H1 (cell line): ENCODE measurements around the gene GSK3B. TPM values are rescaled to one million over a fixed set of nuclear protein-coding genes. Genes with fewer than 3 reads are reported as not detected.

Source experiments
- CTCF ChIA-PET: fragments of 300-600 bp; sonication (Branson Sonifier 250); formaldehyde crosslinking; loops from one replicate; lab custom pipeline; 2021; ENCODE audit not compliant: partially characterized antibody; lab: Charles Lee
- POLR2A ChIA-PET: fragments of 300-600 bp; sonication (Branson Sonifier 250); formaldehyde crosslinking; loops from one replicate; lab custom pipeline; 2021; ENCODE audit warnings: inconsistent platforms; ENCODE audit not compliant: partially characterized antibody; lab: Charles Lee
- DNase-seq, 2 experiments: peaks; one replicate each; pipeline versions ENCODE4 v3.0.0 to v3.0.0-alpha.2; 2010 to 2022; ENCODE audit warnings: low spot score in 2 of 2, low read depth in 1 of 2, mixed read lengths in 1 of 2
- FAIRE-seq: peaks from 2 replicates; lab custom pipeline; 2011; peaks lifted over from hg19 to GRCh38; lab: Jason Lieb, UNC
- H2AFZ ChIP-seq: 2 replicates; pipeline ENCODE4 v1.8.1; 2012; ENCODE audit warnings: low read length, inconsistent platforms
- H2AK5ac ChIP-seq: 2 replicates; pipeline ENCODE4 v1.6.1; 2013; ENCODE audit warnings: low read depth, low read length
- H2BK120ac ChIP-seq: replicated peaks from 2 replicates; pipeline ENCODE3; 2013; ENCODE audit warnings: low read depth, low read length, inconsistent platforms
- H2BK12ac ChIP-seq: 2 replicates; pipeline ENCODE4 v1.6.1; 2013; ENCODE audit warnings: low read depth, low read length
- H2BK15ac ChIP-seq: 2 replicates; pipeline ENCODE4 v1.6.1; 2013; ENCODE audit warnings: low read length
- H2BK20ac ChIP-seq: 2 replicates; pipeline ENCODE4 v1.6.1; 2013; ENCODE audit warnings: low read length
- H2BK5ac ChIP-seq: 2 replicates; pipeline ENCODE4 v1.6.1; 2013; ENCODE audit warnings: low read depth, low read length
- H3K14ac ChIP-seq: 2 replicates; pipeline ENCODE4 v1.6.1; 2013; ENCODE audit warnings: inconsistent platforms; ENCODE audit not compliant: insufficient read length
- H3K18ac ChIP-seq: 2 replicates; pipeline ENCODE4 v1.6.1; 2013; ENCODE audit warnings: low read length; ENCODE audit errors: extremely low read depth
- H3K23ac ChIP-seq: 2 replicates; pipeline ENCODE4 v1.6.1; 2013; ENCODE audit warnings: inconsistent platforms; ENCODE audit not compliant: insufficient read length
- H3K23me2 ChIP-seq: 2 replicates; pipeline ENCODE4 v1.6.1; 2013; ENCODE audit warnings: low read depth, low read length
- H3K27ac ChIP-seq: 2 replicates; pipeline ENCODE4 v1.6.1; 2011; ENCODE audit warnings: low read depth, low read length, inconsistent platforms
- H3K27me3 ChIP-seq, 4 experiments: replicated peaks in 1 of 4; 1 replicate in 1 of 4; 2 replicates in 3 of 4; pipeline versions ENCODE4 v1.6.1 to v1.8.1; 2011 to 2013; ENCODE audit warnings: low read length in 3 of 4, mild to moderate bottlenecking in 3 of 4, inconsistent platforms in 2 of 4, mixed read lengths in 2 of 4, moderate library complexity in 1 of 4; ENCODE audit not compliant: control insufficient read depth in 3 of 4, insufficient read depth in 3 of 4; ENCODE audit errors: extremely low read depth in 1 of 4
- H3K36me3 ChIP-seq, 4 experiments: 2 replicates each; pipeline versions ENCODE4 v1.6.1 to v1.8.1; 2011 to 2013; ENCODE audit warnings: mild to moderate bottlenecking in 4 of 4, low read length in 3 of 4, moderate library complexity in 2 of 4, control low read depth in 1 of 4, inconsistent platforms in 1 of 4; ENCODE audit not compliant: insufficient read depth in 4 of 4, control insufficient read depth in 2 of 4
- H3K4ac ChIP-seq: replicated peaks from 2 replicates; pipeline ENCODE3; 2013; ENCODE audit warnings: low read length, low read depth, mixed read lengths, inconsistent platforms; ENCODE audit not compliant: insufficient read length
- H3K4me1 ChIP-seq, 4 experiments: replicated peaks in 1 of 4; 1 replicate in 1 of 4; 2 replicates in 3 of 4; pipeline versions ENCODE4 v1.6.1 to v1.8.1; 2011 to 2013; ENCODE audit warnings: low read length in 3 of 4, inconsistent platforms in 2 of 4, mixed read lengths in 1 of 4; ENCODE audit not compliant: insufficient read depth in 4 of 4, control insufficient read depth in 3 of 4
- H3K4me2 ChIP-seq, 2 experiments: 2 replicates each; pipeline versions ENCODE4 v1.6.1 to v1.8.1; 2011 to 2013; ENCODE audit warnings: low read depth in 2 of 2, low read length in 2 of 2, control low read depth in 1 of 2, inconsistent platforms in 1 of 2, mild to moderate bottlenecking in 1 of 2; ENCODE audit not compliant: insufficient read depth in 1 of 2
- H3K4me3 ChIP-seq, 4 experiments: fragments of 200-600, 300-600 bp in 1 of 4; sonication (generic), shearing (Covaris generic), sonication (Bioruptor Twin) in 1 of 4; 2 replicates each; pipeline versions ENCODE4 v1.5.1 to v1.8.1; 2011 to 2016; ENCODE audit warnings: low read length in 4 of 4, low read depth in 3 of 4, control low read depth in 2 of 4, inconsistent platforms in 2 of 4, mild to moderate bottlenecking in 2 of 4, mixed read lengths in 1 of 4, moderate library complexity in 1 of 4; ENCODE audit not compliant: insufficient read depth in 2 of 4; ENCODE audit errors: extremely low read depth in 1 of 4
- H3K56ac ChIP-seq: replicated peaks from 2 replicates; pipeline ENCODE3; 2013; ENCODE audit warnings: low read depth, mild to moderate bottlenecking, mixed read lengths, low read length, inconsistent platforms; ENCODE audit not compliant: insufficient read length
- H3K79me1 ChIP-seq: 2 replicates; pipeline ENCODE4 v1.6.1; 2013; ENCODE audit warnings: low read depth, low read length, control low read depth
- H3K79me2 ChIP-seq, 2 experiments: 2 replicates each; pipeline versions ENCODE4 v1.6.1 to v1.8.1; 2012 to 2013; ENCODE audit warnings: low read length in 2 of 2, mild to moderate bottlenecking in 2 of 2, inconsistent platforms in 1 of 2; ENCODE audit not compliant: insufficient read depth in 2 of 2, control insufficient read depth in 1 of 2
- H3K9ac ChIP-seq, 4 experiments: replicated peaks in 1 of 4; 1 replicate in 1 of 4; 2 replicates in 3 of 4; pipeline versions ENCODE4 v1.6.1 to v1.8.1; 2011 to 2013; ENCODE audit warnings: low read depth in 3 of 4, low read length in 3 of 4, control low read depth in 2 of 4, mild to moderate bottlenecking in 2 of 4, moderate library complexity in 2 of 4, inconsistent platforms in 1 of 4; ENCODE audit errors: extremely low read depth in 1 of 4
- H3K9me3 ChIP-seq, 2 experiments: 2 replicates each; pipeline versions ENCODE4 v1.6.1 to v1.8.1; 2012 to 2013; ENCODE audit warnings: mild to moderate bottlenecking in 2 of 2, moderate library complexity in 2 of 2, control low read depth in 1 of 2, inconsistent platforms in 1 of 2, low read depth in 1 of 2, low read length in 1 of 2, mixed read lengths in 1 of 2; ENCODE audit not compliant: insufficient read depth in 2 of 2
- H4K20me1 ChIP-seq, 2 experiments: replicated peaks in 1 of 2; 2 replicates each; pipeline versions ENCODE3 to v1.8.1; 2011 to 2013; ENCODE audit warnings: inconsistent platforms in 2 of 2, low read length in 2 of 2, mild to moderate bottlenecking in 1 of 2; ENCODE audit not compliant: insufficient read depth in 2 of 2, control insufficient read depth in 1 of 2
- H4K5ac ChIP-seq: 2 replicates; pipeline ENCODE4 v1.6.1; 2013; ENCODE audit warnings: low read length, low read depth, mixed read lengths, inconsistent platforms; ENCODE audit not compliant: insufficient read length
- H4K8ac ChIP-seq: 2 replicates; pipeline ENCODE4 v1.8.0; 2013; ENCODE audit warnings: mild to moderate bottlenecking, moderate library complexity, low read length, inconsistent platforms; ENCODE audit not compliant: insufficient read depth; ENCODE audit errors: extremely low read depth
- H4K91ac ChIP-seq: replicated peaks from 2 replicates; pipeline ENCODE3; 2013; ENCODE audit warnings: low read length, mixed read lengths, inconsistent platforms; ENCODE audit not compliant: insufficient read length
- CBX5 ChIP-seq: fragments of 300-800, 300-1000 bp; sonication (generic); IDR thresholded peaks from 2 replicates; pipeline ENCODE4 v1.7.1; 2016; ENCODE audit warnings: antibody characterized with exemption, low read length, low read depth
- CREB1 ChIP-seq: IDR thresholded peaks from 2 replicates; pipeline ENCODE4 v1.6.1; 2012; ENCODE audit warnings: inconsistent platforms
- KDM5A ChIP-seq: fragments of 200-600 bp; IDR thresholded peaks from 2 replicates; pipeline ENCODE4 v1.7.1; 2012; ENCODE audit warnings: mild to moderate bottlenecking, low read length, inconsistent platforms, mixed read lengths
- SUZ12 ChIP-seq: fragments of 200-600 bp; sonication (generic); IDR thresholded peaks from 2 replicates; pipeline ENCODE4 v1.6.1; 2012; ENCODE audit warnings: mild to moderate bottlenecking, inconsistent platforms, low read length, moderate library complexity, mixed read lengths
- TAF1 ChIP-seq: IDR thresholded peaks from 2 replicates; pipeline ENCODE4 v1.6.1; 2011; ENCODE audit warnings: mild to moderate bottlenecking, low read depth, low read length
- WGBS, 2 experiments: shearing (Covaris generic) in 1 of 2; methylation state at CpG; one replicate each; pipeline versions ENCODE4 v1.1.6 to v1.1.7; 2013 to 2015; ENCODE audit warnings: low lambda C conversion rate in 2 of 2, mixed read lengths in 2 of 2, inconsistent platforms in 1 of 2, low coverage in 1 of 2, missing lambda C conversion rate in 1 of 2; ENCODE audit not compliant: insufficient replicate concordance in 2 of 2, insufficient coverage in 1 of 2, insufficient read length in 1 of 2; ENCODE audit errors: extremely low coverage in 1 of 2, missing lambda C conversion rate in 1 of 2; 5-methylcytosine and 5-hydroxymethylcytosine counted together
- polyA plus RNA-seq, 7 experiments: library from polyadenylated mRNA; depleted of rRNA in 3 of 7; stranded (reverse) in 5 of 7; unstranded in 2 of 7; fragments of >200 nt in 5 of 7; fragments of 200-250 nt in 2 of 7; gene quantifications; 1 replicate in 5 of 7; 2 replicates in 1 of 7; 4 replicates in 1 of 7; pipeline versions ENCODE4 v1.2.1 to v1.2.3, GENCODE V29; 2011 to 2013; ENCODE audit warnings: missing spikeins in 2 of 7, mixed read lengths in 2 of 7
- total RNA-seq: library from RNA; stranded (reverse); fragmentation: NEBNext Ultra II Directional; extraction: Animal tissue kit (Norgen Biotek cat#: 25700); gene quantifications from 2 replicates; pipeline ENCODE4 v1.2.1, GENCODE V29; 2021
- TF ChIP-seq, protein P1 (sequence below): IDR thresholded peaks from 2 replicates; pipeline ENCODE4 v1.6.1; 2011; ENCODE audit warnings: low read length, improper control_type of control experiment
- TF ChIP-seq, protein P2 (sequence below): IDR thresholded peaks from 2 replicates; pipeline ENCODE4 v1.6.1; 2012; ENCODE audit warnings: inconsistent platforms

Gene GSK3B
- total and polyA plus RNA-seq, 2 of the 8 experiments (the other 6 are each of a cell fraction or from before 2014, with no cell fraction given) = 24.2 to 50.7 TPM

DNA sequence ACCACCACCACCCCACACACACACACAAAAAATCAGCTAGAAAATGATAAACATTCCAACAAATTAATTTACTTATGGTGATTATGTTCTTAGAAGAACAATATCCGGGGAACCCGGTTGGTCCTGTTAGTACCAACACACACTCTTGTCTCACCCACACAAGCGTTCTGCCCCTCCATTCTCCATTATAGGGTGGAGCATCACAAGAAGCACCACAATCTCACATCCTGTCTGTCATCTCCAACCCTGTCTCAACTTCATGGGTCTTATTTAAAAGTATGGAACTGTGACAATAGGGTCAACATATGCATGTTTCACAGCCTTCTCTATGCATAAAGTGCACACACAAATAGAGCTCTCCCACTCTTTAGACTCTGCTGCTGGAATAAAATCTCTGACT, 5.6 kb downstream of the GSK3B start:
- Histone ChIP-seq H3K18ac (no peak overlapping the region), H2BK20ac (no peak overlapping the region), H3K56ac (no peak overlapping the region), H4K5ac (no peak overlapping the region), H3K4me1 (peaks cover 0 to 6% (median 2%) of the 10 kb centered on the region in 4 experiments; a peak in 5 of 7 replicates), H3K23ac (no peak overlapping the region), H4K20me1 (peaks cover 11 to 13% of the 10 kb centered on the region in 2 experiments), H3K27ac (no peak overlapping the region), H2BK5ac (no peak overlapping the region), H3K36me3 (no peaks in the 10 kb centered on the region), H4K8ac (no peak overlapping the region), H2AK5ac (no peak overlapping the region), H3K23me2 (peaks cover 3% of the 10 kb centered on the region; the same call in 1 of the 2 replicates), H3K9me3 (no peaks in the 10 kb centered on the region; a peak in 1 of 4 replicates), H3K4me3 (no peak overlapping the region), H4K91ac (no peak overlapping the region), H3K4ac (no peak overlapping the region), H3K79me1 (no peaks in the 10 kb centered on the region; the same call in 1 of the 2 replicates), H2BK12ac (no peak overlapping the region), H2BK15ac (no peak overlapping the region), H2AFZ (no peak overlapping the region), H3K14ac (no peak overlapping the region), H3K4me2 (0 out of 4 replicates have a peak overlapping the region, but pooled peaks of 1 of the 2 experiments have one; percentile 8), H3K27me3 (no peaks in the 10 kb centered on the region), H3K9ac (no peak overlapping the region), H3K79me2 (peaks cover 45 to 100% of the 10 kb centered on the region in 2 experiments), H2BK120ac (no peak overlapping the region)
- 96% methylated on average over 3 of the region's 3 CpGs; no CpG with 5 or more reads in 1 of the 2 experiments for WGBS, 2 experiments
- FAIRE-seq (no peak), DNase-seq (no peak)
- CTCF ChIA-PET = interaction anchor here (0.8 to 1.3 kb wide), 3 partner anchors 44 to 59 kb away, joined by 3 to 4 read pairs (median 4); no protein-coding TSS in a partner anchor
- POLR2A ChIA-PET = no interaction called here
- TF ChIP-seq CREB1 (no peak), SUZ12 (no peak), CBX5 (no peak), KDM5A (no peak), TAF1 (no peak)
- TF ChIP-seq, protein P1, sequence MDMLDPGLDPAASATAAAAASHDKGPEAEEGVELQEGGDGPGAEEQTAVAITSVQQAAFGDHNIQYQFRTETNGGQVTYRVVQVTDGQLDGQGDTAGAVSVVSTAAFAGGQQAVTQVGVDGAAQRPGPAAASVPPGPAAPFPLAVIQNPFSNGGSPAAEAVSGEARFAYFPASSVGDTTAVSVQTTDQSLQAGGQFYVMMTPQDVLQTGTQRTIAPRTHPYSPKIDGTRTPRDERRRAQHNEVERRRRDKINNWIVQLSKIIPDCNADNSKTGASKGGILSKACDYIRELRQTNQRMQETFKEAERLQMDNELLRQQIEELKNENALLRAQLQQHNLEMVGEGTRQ = no peak
- TF ChIP-seq, protein P2, sequence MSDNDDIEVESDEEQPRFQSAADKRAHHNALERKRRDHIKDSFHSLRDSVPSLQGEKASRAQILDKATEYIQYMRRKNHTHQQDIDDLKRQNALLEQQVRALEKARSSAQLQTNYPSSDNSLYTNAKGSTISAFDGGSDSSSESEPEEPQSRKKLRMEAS = no peak
